WTC11 (cell line): ENCODE data around the gene TRAPPC8. TPM values are rescaled to one million over a fixed set of nuclear protein-coding genes. Genes with fewer than 3 reads are reported as not detected.
A peak's percentile ranks its signal among the peaks of the same experiment; 100 is the strongest.

Source experiments
- ATAC-seq: fragments of 200-7000 bp; cut with Tn5 transposase; 2 replicates; pipeline ENCODE4 v1.10.0; 2021; ENCODE audit warnings: mild to moderate bottlenecking, moderate library complexity
- Bru-seq: library from RNA; stranded (reverse); fragments of 400-500 nt; gene quantifications from one replicate; lab custom pipeline; 2021; lab: Mats Ljungman, UMichigan
- CTCF ChIA-PET: fragments of 300-600 bp; sonication (Branson Sonifier 250); formaldehyde crosslinking; loops from one replicate; lab custom pipeline; 2021; ENCODE audit warnings: antibody characterized with exemption; lab: Charles Lee
- POLR2A ChIA-PET: fragments of 350-600 bp; sonication (Branson Sonifier 250); formaldehyde crosslinking; loops from one replicate; lab custom pipeline; 2021; ENCODE audit warnings: antibody characterized with exemption; lab: Charles Lee
- DNase-seq: peaks from one replicate; pipeline ENCODE4 v3.0.0; 2021; ENCODE audit warnings: low spot score
- H3K27ac Mint-ChIP-seq: 2 replicates; pipeline ENCODE4 v1.8.0; 2021; ENCODE audit warnings: mixed read lengths
- H3K27me3 Mint-ChIP-seq: 2 replicates; pipeline ENCODE4 v1.8.0; 2021; ENCODE audit warnings: low read depth, mild to moderate bottlenecking, moderate library complexity, mixed read lengths
- H3K36me3 Mint-ChIP-seq: 2 replicates; pipeline ENCODE4 v1.8.0; 2021; ENCODE audit warnings: mixed read lengths
- H3K4me1 Mint-ChIP-seq: 2 replicates; pipeline ENCODE4 v1.8.0; 2022; ENCODE audit warnings: mixed read lengths
- H3K4me3 Mint-ChIP-seq: 2 replicates; pipeline ENCODE4 v1.8.0; 2021; ENCODE audit warnings: mild to moderate bottlenecking, moderate library complexity, mixed read lengths
- H3K9me3 Mint-ChIP-seq: 2 replicates; pipeline ENCODE4 v1.8.0; 2021; ENCODE audit warnings: mixed read lengths
- FOXJ3 ChIP-seq: sonication (generic); formaldehyde crosslinking; IDR thresholded peaks from 2 replicates; pipeline ENCODE4 v1.9.0; 2021; ENCODE audit warnings: missing genetic modification reagents, mild to moderate bottlenecking, borderline replicate concordance
- FOXK1 ChIP-seq: sonication (generic); formaldehyde crosslinking; IDR thresholded peaks from 2 replicates; pipeline ENCODE4 v1.8.0; 2022; ENCODE audit warnings: mild to moderate bottlenecking, moderate library complexity, missing genetic modification reagents
- MYBL2 ChIP-seq: sonication (generic); formaldehyde crosslinking; IDR thresholded peaks from 2 replicates; pipeline ENCODE4 v1.8.1; 2023; ENCODE audit warnings: mild to moderate bottlenecking, moderate library complexity, missing genetic modification reagents
- NR1H2 ChIP-seq: sonication (generic); formaldehyde crosslinking; IDR thresholded peaks from 2 replicates; pipeline ENCODE4 v1.9.0; 2021; ENCODE audit warnings: mild to moderate bottlenecking, moderate library complexity, missing genetic modification reagents
- SP1 ChIP-seq: sonication (generic); formaldehyde crosslinking; conservative IDR thresholded peaks from 2 replicates; pipeline ENCODE4 v1.8.1; 2022; ENCODE audit warnings: missing genetic modification reagents
- TCF7 ChIP-seq: sonication (generic); formaldehyde crosslinking; IDR thresholded peaks from 2 replicates; pipeline ENCODE4 v1.8.0; 2022; ENCODE audit warnings: mild to moderate bottlenecking, low read depth, missing genetic modification reagents, moderate library complexity
- ZBTB21 ChIP-seq: sonication (generic); formaldehyde crosslinking; IDR thresholded peaks from 2 replicates; pipeline ENCODE4 v1.8.1; 2023; ENCODE audit warnings: mild to moderate bottlenecking, missing genetic modification reagents, borderline replicate concordance
- ZNF121 ChIP-seq: sonication (generic); formaldehyde crosslinking; IDR thresholded peaks from 2 replicates; pipeline ENCODE4 v1.8.0; 2023; ENCODE audit warnings: missing genetic modification reagents
- ZNF219 ChIP-seq: sonication (generic); formaldehyde crosslinking; IDR thresholded peaks from 2 replicates; pipeline ENCODE4 v1.8.0; 2023; ENCODE audit warnings: missing genetic modification reagents, mild to moderate bottlenecking, borderline replicate concordance
- ZNF416 ChIP-seq: fragments of 250-450 bp; sonication (Bioruptor Pico); IDR thresholded peaks from 2 replicates; pipeline ENCODE4 v1.9.0; 2021; ENCODE audit warnings: mild to moderate bottlenecking, inconsistent platforms
- long read RNA-seq, 3 experiments: library from RNA in 1 of 3; library from capped mRNA in 1 of 3; library from polyadenylated mRNA in 1 of 3; unstranded in 2 of 3; stranded (forward) in 1 of 3; transcript quantifications; one replicate each; pipeline ENCODE4 v2.0.0, GENCODE V29; 2021
- total RNA-seq: library from RNA; stranded (reverse); gene quantifications from 3 replicates; pipeline ENCODE4 v1.2.3, GENCODE V29; 2021
- TF ChIP-seq, protein P1 (sequence below): fragments of 250-450 bp; sonication (Bioruptor Pico); IDR thresholded peaks from 2 replicates; pipeline ENCODE4 v1.8.0; 2021; ENCODE audit warnings: mild to moderate bottlenecking
- TF ChIP-seq, protein P2 (sequence below): sonication (generic); formaldehyde crosslinking; IDR thresholded peaks from 2 replicates; pipeline ENCODE4 v1.8.1; 2022; ENCODE audit warnings: mild to moderate bottlenecking, missing genetic modification reagents, moderate library complexity, borderline replicate concordance
- TF ChIP-seq, protein P3 (sequence below): sonication (generic); formaldehyde crosslinking; IDR thresholded peaks from 2 replicates; pipeline ENCODE4 v1.8.1; 2023; ENCODE audit warnings: mild to moderate bottlenecking, missing genetic modification reagents, borderline replicate concordance
- TF ChIP-seq, protein P4 (sequence below): sonication (generic); formaldehyde crosslinking; IDR thresholded peaks from 2 replicates; pipeline ENCODE4 v1.8.1; 2023; ENCODE audit warnings: mild to moderate bottlenecking, missing genetic modification reagents, moderate library complexity
- TF ChIP-seq, protein P5 (sequence below): sonication (generic); formaldehyde crosslinking; IDR thresholded peaks from 2 replicates; pipeline ENCODE4 v1.8.0; 2023; ENCODE audit warnings: missing genetic modification reagents, mild to moderate bottlenecking, borderline replicate concordance
- TF ChIP-seq, protein P6 (sequence below): fragments of 250-450 bp; sonication (Bioruptor Pico); IDR thresholded peaks from 2 replicates; pipeline ENCODE4 v1.9.0; 2021; ENCODE audit warnings: mild to moderate bottlenecking

Gene TRAPPC8, protein sequence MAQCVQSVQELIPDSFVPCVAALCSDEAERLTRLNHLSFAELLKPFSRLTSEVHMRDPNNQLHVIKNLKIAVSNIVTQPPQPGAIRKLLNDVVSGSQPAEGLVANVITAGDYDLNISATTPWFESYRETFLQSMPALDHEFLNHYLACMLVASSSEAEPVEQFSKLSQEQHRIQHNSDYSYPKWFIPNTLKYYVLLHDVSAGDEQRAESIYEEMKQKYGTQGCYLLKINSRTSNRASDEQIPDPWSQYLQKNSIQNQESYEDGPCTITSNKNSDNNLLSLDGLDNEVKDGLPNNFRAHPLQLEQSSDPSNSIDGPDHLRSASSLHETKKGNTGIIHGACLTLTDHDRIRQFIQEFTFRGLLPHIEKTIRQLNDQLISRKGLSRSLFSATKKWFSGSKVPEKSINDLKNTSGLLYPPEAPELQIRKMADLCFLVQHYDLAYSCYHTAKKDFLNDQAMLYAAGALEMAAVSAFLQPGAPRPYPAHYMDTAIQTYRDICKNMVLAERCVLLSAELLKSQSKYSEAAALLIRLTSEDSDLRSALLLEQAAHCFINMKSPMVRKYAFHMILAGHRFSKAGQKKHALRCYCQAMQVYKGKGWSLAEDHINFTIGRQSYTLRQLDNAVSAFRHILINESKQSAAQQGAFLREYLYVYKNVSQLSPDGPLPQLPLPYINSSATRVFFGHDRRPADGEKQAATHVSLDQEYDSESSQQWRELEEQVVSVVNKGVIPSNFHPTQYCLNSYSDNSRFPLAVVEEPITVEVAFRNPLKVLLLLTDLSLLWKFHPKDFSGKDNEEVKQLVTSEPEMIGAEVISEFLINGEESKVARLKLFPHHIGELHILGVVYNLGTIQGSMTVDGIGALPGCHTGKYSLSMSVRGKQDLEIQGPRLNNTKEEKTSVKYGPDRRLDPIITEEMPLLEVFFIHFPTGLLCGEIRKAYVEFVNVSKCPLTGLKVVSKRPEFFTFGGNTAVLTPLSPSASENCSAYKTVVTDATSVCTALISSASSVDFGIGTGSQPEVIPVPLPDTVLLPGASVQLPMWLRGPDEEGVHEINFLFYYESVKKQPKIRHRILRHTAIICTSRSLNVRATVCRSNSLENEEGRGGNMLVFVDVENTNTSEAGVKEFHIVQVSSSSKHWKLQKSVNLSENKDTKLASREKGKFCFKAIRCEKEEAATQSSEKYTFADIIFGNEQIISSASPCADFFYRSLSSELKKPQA (N-terminal part only)
- total RNA-seq: 45.4 to 56.3 TPM (median 53.2 TPM) in 3 replicates
- percentile 86 among the genes with signal in this experiment for Bru-seq, nascent RNA
- long read RNA-seq, experiment 1, full-length matches to known transcripts: 100 of 210 reads
- long read RNA-seq, experiment 1, partial matches to known transcripts: 40 of 210 reads
- long read RNA-seq, experiment 1, other reads (novel, unspliced or antisense): 70 of 210 reads
- long read RNA-seq, experiment 2, full-length matches to known transcripts: 6 of 34 reads
- long read RNA-seq, experiment 2, partial matches to known transcripts: 11 of 34 reads
- long read RNA-seq, experiment 2, other reads (novel, unspliced or antisense): 17 of 34 reads
- long read RNA-seq, experiment 3, partial matches to known transcripts: 0 of 1 reads
- long read RNA-seq, experiment 3, other reads (novel, unspliced or antisense): 1 of 1 reads

DNA sequence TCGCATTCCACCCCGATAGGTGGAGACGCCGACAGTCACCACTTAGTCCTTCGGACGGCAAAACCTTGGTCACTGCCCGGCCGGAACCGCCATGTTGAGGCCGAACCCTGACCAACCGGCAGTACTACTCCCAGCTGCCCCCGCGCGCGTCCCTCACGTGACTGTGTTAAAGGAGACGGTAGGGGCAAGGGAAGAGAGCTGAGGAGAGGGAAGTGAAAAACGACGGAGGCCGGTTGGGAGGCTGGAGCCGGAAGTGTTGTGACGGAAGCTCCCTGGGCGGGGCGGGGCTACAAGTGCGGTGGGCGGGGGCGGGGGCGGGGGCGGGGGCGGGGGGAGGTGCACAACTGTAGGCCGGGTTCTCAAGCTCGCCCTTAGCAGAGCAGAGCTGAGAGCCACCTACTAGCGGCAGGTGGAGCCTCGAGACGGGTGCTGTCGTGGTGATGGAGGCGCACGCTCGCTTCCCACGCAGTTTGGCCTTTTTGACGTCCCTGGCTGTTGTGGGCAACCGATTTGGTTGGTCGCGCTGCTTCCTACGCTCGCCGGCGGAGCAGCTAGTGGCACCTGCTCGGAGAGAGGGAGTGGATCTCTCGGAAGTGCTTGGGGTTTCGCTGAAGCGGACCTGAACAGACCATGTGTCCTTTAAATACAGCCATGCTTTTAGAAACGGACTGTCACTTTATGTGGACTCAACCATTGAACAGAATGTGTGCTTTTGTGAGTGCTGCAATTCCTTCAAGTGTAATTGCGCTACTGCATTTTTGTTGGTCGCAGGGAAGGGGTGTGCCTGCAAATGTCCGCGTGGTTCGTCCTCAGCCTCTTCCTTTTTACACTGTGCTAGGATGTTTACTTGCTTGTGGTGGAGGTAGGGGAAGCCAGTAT, at the start of gene TRAPPC8:
TRAPPC8 (minus strand) TSS at position 130 of the 879 bp plus-strand sequence. CDS start 364 bp downstream, outside the sequence.
- ATAC-seq (peak; percentile 83), DNase-seq (peak; percentile 96)
- ChIA-PET POLR2A (interaction anchor here (0.5 to 1.7 kb wide), 15 partner anchors 9 to 606 kb away, joined by 3 to 10 read pairs (median 4); partner anchors contain the start of genes GAREM1, RNF125 and RNF138), CTCF (interaction anchor here (0.6 to 4.1 kb wide), 8 partner anchors 9 to 387 kb away, joined by 3 to 34 read pairs (median 5); no protein-coding TSS in a partner anchor)
- peak within 1 kb of the TSS; percentile 100 for H3K4me3 Mint-ChIP-seq
- peaks cover 4% of the 10 kb centered on the region for H3K36me3 Mint-ChIP-seq
- H3K9me3 Mint-ChIP-seq: no peaks in the 10 kb centered on the region
- no peaks in the 10 kb centered on the region for H3K27me3 Mint-ChIP-seq
- peak within 1 kb of the TSS; percentile 100 for H3K27ac Mint-ChIP-seq
- H3K4me1 Mint-ChIP-seq: peaks cover 52% of the 10 kb centered on the region
- TF ChIP-seq, protein P1, sequence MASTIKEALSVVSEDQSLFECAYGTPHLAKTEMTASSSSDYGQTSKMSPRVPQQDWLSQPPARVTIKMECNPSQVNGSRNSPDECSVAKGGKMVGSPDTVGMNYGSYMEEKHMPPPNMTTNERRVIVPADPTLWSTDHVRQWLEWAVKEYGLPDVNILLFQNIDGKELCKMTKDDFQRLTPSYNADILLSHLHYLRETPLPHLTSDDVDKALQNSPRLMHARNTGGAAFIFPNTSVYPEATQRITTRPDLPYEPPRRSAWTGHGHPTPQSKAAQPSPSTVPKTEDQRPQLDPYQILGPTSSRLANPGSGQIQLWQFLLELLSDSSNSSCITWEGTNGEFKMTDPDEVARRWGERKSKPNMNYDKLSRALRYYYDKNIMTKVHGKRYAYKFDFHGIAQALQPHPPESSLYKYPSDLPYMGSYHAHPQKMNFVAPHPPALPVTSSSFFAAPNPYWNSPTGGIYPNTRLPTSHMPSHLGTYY (CRISPR knock-in tag): 0 out of 2 replicates have a peak, but pooled peaks have one; percentile 43
- TF ChIP-seq ZNF219 (CRISPR knock-in tag) (no peak), FOXK1 (CRISPR knock-in tag) (peak; percentile 78; the same call in 1 of the 2 replicates), TCF7 (CRISPR knock-in tag) (no peak), SP1 (CRISPR knock-in tag) (peak; percentile 81), ZNF121 (CRISPR knock-in tag) (peak; percentile 8; the same call in 1 of the 2 replicates), ZBTB21 (CRISPR knock-in tag) (no peak), MYBL2 (CRISPR knock-in tag) (peak; percentile 29; the same call in 1 of the 2 replicates), ZNF416 (CRISPR knock-in tag) (0 out of 2 replicates have a peak, but pooled peaks have one; percentile 44), NR1H2 (CRISPR knock-in tag) (no peak), FOXJ3 (CRISPR knock-in tag) (no peak)
- TF ChIP-seq, protein P2, sequence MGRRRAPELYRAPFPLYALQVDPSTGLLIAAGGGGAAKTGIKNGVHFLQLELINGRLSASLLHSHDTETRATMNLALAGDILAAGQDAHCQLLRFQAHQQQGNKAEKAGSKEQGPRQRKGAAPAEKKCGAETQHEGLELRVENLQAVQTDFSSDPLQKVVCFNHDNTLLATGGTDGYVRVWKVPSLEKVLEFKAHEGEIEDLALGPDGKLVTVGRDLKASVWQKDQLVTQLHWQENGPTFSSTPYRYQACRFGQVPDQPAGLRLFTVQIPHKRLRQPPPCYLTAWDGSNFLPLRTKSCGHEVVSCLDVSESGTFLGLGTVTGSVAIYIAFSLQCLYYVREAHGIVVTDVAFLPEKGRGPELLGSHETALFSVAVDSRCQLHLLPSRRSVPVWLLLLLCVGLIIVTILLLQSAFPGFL (CRISPR knock-in tag): no peak
- TF ChIP-seq, protein P3, sequence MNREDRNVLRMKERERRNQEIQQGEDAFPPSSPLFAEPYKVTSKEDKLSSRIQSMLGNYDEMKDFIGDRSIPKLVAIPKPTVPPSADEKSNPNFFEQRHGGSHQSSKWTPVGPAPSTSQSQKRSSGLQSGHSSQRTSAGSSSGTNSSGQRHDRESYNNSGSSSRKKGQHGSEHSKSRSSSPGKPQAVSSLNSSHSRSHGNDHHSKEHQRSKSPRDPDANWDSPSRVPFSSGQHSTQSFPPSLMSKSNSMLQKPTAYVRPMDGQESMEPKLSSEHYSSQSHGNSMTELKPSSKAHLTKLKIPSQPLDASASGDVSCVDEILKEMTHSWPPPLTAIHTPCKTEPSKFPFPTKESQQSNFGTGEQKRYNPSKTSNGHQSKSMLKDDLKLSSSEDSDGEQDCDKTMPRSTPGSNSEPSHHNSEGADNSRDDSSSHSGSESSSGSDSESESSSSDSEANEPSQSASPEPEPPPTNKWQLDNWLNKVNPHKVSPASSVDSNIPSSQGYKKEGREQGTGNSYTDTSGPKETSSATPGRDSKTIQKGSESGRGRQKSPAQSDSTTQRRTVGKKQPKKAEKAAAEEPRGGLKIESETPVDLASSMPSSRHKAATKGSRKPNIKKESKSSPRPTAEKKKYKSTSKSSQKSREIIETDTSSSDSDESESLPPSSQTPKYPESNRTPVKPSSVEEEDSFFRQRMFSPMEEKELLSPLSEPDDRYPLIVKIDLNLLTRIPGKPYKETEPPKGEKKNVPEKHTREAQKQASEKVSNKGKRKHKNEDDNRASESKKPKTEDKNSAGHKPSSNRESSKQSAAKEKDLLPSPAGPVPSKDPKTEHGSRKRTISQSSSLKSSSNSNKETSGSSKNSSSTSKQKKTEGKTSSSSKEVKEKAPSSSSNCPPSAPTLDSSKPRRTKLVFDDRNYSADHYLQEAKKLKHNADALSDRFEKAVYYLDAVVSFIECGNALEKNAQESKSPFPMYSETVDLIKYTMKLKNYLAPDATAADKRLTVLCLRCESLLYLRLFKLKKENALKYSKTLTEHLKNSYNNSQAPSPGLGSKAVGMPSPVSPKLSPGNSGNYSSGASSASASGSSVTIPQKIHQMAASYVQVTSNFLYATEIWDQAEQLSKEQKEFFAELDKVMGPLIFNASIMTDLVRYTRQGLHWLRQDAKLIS (CRISPR knock-in tag): 0 out of 2 replicates have a peak, but pooled peaks have one; percentile 48
- TF ChIP-seq, protein P4, sequence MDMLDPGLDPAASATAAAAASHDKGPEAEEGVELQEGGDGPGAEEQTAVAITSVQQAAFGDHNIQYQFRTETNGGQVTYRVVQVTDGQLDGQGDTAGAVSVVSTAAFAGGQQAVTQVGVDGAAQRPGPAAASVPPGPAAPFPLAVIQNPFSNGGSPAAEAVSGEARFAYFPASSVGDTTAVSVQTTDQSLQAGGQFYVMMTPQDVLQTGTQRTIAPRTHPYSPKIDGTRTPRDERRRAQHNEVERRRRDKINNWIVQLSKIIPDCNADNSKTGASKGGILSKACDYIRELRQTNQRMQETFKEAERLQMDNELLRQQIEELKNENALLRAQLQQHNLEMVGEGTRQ (CRISPR knock-in tag): peak; percentile 98
- TF ChIP-seq, protein P5, sequence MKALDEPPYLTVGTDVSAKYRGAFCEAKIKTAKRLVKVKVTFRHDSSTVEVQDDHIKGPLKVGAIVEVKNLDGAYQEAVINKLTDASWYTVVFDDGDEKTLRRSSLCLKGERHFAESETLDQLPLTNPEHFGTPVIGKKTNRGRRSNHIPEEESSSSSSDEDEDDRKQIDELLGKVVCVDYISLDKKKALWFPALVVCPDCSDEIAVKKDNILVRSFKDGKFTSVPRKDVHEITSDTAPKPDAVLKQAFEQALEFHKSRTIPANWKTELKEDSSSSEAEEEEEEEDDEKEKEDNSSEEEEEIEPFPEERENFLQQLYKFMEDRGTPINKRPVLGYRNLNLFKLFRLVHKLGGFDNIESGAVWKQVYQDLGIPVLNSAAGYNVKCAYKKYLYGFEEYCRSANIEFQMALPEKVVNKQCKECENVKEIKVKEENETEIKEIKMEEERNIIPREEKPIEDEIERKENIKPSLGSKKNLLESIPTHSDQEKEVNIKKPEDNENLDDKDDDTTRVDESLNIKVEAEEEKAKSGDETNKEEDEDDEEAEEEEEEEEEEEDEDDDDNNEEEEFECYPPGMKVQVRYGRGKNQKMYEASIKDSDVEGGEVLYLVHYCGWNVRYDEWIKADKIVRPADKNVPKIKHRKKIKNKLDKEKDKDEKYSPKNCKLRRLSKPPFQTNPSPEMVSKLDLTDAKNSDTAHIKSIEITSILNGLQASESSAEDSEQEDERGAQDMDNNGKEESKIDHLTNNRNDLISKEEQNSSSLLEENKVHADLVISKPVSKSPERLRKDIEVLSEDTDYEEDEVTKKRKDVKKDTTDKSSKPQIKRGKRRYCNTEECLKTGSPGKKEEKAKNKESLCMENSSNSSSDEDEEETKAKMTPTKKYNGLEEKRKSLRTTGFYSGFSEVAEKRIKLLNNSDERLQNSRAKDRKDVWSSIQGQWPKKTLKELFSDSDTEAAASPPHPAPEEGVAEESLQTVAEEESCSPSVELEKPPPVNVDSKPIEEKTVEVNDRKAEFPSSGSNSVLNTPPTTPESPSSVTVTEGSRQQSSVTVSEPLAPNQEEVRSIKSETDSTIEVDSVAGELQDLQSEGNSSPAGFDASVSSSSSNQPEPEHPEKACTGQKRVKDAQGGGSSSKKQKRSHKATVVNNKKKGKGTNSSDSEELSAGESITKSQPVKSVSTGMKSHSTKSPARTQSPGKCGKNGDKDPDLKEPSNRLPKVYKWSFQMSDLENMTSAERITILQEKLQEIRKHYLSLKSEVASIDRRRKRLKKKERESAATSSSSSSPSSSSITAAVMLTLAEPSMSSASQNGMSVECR (CRISPR knock-in tag): peak; percentile 16; the same call in 1 of the 2 replicates
- TF ChIP-seq, protein P6, sequence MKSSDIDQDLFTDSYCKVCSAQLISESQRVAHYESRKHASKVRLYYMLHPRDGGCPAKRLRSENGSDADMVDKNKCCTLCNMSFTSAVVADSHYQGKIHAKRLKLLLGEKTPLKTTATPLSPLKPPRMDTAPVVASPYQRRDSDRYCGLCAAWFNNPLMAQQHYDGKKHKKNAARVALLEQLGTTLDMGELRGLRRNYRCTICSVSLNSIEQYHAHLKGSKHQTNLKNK (CRISPR knock-in tag): no peak
